Kidney capillary endothelial cell (primary cell): ENCODE data around the gene RCOR1.
"Not testable (repeated sequence)": the region's sequence is repeated elsewhere in the genome, so short reads cannot be mapped to it uniquely, and the experiment has no call there.

Experiments
- DNase-seq: peaks from one replicate; pipeline ENCODE4 v3.0.0-alpha.2; 2018; ENCODE audit warnings: low spot score

RCOR1 gene

DNA sequence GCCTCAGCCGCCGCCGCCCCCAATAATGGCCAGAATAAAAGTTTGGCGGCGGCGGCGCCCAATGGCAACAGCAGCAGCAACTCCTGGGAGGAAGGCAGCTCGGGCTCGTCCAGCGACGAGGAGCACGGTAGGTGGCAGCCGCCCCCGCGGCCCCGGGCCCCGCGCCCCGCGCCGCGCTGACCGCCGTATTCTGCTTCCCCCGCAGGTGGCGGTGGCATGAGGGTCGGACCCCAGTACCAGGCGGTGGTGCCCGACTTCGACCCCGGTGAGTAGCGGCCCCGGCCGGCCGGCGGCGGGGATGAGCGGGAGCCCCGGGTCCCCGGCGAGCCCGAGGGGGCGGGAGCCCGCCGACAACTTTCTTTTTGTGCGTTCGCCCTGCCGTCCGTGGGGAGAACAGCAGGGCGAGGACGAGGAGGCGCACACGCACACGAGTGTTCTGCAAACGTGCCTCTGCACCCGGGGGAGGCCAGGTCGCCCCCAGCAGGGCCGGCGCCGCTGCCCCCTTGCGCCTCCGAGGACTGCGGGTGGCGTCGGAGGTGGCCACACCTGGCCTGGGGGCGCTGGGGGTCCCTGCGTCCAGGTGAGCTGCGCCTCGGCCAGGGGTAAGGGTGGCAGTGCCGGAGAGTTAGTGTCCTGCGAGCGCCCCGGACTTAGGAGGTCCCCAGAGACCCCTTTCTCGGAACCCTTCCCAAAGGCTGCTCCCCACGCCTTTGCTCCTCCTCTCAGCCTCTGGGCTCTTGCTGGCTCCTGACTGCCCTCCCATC lies 794 bp downstream of the RCOR1 start:
- DNase-seq = peak; percentile 24

DNA sequence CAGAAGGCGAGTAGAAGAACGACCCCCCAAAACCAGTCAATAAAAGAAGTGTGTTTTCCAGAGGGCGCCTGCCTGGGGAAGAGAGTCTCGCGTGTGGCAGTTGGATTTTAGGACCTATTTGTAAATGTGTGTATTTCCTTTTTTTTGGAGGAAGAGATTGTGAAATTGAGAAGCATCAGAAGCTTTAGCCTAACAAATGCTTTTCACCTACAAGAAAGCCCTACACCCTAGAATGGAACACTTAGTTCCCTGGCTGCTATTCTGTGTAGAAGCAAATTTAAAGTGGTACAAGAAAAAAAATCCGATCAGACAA lies 1.3 kb downstream of the RCOR1 start:
- no peak for DNase-seq

DNA sequence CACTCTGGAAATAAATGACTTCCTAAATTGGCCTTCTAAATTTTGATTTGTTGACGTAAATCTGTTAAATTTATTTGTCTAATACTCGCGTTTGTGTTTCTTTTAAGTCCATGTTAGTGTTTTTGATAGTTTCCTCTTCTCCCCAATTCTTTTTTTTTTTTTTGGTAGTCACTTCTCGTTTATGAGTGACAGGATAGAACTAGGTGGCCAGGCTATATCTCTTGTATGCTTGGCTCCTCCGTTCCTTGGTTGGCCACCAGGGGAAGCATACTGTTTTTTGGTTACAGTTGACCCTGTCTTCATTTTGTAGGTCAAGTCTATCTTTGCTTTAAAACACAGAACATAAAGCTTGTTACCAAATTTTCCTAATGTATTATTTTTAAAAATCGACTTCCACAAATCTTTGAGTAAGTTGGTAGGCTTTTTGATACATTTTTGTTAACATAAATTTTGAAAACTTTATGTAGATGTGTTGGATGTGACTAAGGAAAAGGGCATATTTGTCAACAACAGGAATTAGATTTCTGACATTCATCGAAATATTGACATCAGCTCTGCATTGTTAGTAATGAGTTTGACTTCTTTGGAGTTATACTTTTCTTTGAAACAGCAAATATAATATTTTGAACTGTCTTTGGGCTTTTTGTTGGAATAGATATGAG lies 2.2 kb downstream of the RCOR1 start:
- peak; percentile 75 for DNase-seq

DNA sequence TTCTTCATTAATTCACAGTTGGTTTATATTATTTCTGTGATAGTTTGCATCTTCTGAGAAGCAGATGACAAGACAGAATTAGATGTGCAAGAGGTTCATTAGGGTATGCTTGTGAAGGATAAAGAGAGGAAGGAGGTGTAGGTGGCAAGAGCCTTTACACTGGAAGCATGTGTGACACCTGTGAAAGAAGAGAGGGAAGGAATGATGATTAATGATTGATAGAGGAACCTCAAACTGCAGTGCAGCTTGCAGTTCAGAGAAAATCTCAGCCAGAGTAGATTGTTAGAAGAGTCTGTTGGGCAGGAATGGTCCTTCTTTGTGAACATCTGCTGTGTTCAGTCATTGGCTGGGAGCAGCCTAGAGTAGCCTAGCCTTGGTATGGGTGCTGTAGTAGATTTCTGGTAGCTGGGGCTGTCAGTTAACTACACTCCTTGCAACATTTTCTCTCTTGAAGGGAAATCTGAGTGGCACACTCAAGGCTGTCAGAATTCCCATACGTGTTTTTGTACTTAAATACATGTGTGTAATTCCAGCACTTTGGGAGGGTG lies 9.0 kb downstream of the RCOR1 start:
- no peak for DNase-seq

DNA sequence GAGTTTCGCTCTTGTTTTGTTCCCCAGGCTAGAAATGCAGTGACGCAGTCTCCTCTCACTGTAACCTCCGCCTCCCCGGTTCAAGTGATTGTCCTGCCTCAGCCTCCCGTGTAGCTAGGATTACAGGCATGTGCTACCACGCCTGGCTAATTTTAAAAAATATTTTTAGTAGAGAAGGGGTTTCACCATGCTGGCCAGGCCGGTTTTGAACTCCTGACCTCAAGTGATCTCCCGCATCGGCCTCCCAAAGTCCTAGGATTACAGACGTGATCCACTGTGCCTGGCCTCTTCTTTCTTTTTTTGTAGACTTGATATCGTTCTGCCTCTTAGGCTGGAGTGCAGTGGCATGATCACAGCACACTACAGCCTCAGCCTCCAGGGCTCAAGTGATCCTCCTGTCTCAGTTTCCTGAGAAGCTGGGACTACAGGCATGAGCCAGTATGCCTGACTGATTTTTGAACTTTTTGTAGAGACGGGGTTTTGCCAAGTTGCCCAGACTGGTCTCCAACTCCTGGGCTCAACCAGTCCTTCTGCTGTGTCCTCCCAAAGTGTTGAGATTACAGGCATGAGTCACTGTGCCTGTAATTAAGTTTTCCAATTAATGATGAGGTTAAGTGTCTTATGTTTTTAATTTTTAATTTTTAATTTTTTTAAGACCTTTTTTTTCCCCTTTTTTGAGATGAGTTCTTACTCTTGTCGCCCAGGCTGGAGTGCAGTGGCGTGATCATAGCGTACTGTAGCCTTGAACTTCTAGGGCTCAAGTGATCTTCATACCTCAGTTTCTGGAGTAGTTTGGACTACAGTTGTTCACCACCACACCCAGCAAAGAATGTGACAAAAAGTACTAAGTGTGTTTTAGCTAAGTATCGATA lies 10.2 kb downstream of the RCOR1 start:
- no peak for DNase-seq

DNA sequence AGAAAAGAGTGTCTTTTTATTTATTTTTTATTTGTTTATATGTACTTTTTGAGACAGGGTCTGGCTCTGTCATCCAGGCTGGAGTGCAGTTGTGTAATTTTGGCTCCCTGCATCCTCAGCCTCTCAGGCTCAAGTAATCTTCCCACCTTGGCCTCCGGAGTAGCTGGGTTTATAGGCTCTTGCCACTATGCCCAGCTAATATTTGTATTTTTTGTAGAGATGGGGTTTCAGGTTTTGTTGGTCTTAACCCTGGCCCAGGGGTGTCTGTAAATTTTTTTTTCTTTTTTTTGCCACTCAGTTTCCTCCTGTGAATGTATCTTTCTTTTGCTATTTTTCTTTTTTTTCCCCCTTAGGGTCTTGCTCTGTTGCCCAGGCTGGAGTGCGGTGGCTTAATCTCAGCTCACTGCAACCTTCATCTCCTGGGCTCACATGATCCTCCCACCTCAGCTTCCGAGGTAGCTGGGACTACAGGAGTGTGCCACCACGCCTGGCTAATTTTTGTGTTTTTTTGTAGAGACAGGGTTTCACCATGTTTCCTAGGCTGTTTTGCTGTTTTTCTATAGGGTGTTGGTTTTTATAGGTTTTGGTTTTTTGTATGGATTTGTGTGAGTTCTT lies 11.0 kb downstream of the RCOR1 start:
- no peak for DNase-seq

DNA sequence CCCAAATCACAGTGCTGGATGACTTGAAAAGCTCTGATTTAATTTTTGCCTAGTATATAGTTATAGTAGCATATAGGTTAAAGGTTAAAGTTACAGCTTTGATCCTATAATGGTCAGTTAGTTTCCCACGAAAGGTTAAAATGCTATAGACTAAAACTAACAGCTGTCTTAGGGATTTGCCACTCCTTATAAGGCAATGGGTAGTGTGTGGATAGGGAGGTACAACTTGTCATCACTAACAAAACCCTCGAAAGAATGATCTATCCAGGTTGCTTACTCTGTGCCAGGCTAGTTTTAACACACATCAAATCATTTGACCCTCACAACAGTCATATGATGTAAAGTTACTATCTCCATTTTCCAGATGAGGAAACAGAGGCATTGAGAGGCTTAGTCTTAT lies 11.7 kb downstream of the RCOR1 start:
- DNase-seq = no peak

DNA sequence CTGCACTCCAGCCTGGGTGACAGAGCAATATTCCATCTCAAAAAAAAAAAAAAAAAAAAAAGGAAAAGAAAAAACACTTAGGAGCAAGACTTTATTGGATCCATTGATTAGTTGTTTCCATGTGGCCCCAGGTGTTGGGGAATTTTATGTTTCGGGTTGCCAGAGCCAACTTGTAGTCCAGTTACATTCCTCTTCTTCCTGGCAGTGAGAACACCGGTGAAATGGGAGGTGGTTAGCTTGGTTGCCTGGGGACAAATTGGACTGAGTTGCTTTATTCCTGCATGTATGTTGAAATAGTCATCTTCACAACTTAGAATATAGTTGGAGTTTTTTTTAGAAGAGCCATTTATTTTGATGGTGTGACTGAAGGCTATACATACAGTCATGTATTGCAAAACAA lies 12.6 kb downstream of the RCOR1 start:
- DNase-seq = no peak

DNA sequence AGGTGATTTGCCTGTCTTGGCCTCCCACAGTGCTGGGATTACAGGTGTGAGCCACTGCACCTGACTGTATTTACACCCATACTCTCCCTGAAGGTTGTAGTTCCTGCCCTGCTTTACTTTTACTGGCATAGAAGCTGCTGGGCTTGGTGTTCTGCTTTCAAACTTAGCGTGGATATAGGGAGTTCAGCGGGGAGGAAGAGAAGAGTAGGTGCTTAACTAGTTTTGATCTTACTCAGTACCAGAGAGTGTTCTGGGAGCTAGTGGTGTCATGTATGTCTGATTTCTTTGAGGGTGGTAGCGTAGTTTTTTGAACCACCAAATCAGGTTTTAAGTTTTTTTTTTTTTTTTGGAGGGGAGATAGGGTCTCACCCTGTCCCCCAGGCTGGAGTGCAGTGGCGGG lies 13.8 kb downstream of the RCOR1 start:
- no peak for DNase-seq

DNA sequence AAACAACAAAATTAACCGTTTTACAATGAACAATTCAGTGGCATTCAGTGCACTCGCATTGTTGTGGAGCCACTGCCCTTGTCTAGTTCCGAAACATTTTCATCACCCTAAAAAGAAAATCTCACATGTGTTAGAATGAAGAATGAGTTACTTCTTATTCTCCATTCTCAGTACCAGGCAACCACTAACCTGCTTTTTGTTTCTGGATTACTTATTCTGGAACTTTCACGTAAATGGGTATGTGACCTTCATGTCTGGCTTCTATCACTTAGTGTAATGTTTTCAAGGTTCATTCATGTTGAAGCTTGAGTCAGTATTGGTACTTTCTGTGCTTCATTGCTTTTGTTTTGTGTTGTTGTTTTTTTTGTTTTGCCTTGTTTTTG lies 15.6 kb downstream of the RCOR1 start:
- no peak for DNase-seq

DNA sequence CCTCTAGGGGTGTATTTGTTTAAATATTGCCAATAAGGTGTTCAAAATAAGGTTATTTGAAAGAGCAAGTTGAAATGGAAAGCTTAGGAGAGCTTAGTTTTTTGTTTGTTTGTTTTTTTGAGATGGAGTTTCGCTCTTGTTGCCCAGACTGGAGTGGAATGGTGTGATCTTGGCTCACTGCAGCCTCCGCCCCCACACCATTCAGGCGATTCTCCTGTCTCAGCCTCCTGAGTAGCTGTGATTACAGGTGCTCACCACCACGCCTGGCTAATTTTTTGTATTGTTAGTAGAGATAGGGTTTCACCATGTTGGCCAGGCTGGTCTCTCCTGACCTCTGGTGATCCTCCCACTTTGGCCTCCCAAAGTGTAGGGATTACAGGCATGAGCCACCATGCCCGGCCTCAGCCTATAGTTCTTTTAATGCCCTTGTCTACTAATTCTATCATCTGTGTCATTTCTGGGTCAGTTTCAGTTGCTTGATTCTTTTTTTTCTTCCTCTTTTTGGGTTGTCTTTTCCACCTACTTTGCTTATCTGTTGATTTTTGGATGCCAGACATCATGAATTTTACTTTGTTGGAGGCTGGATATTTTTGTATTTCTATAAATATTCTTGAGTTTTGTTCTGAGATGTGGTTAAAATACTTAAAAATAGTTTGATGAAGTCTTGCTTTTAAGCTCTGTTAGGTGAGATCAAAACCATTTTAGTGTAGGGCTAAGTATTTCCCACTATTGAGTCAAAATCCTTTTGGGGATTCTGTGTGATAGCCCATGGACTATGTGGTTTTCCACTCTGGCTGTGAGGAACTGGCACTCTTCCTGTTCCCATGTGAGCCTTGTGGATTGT lies 18.7 kb downstream of the RCOR1 start:
- DNase-seq = no peak

DNA sequence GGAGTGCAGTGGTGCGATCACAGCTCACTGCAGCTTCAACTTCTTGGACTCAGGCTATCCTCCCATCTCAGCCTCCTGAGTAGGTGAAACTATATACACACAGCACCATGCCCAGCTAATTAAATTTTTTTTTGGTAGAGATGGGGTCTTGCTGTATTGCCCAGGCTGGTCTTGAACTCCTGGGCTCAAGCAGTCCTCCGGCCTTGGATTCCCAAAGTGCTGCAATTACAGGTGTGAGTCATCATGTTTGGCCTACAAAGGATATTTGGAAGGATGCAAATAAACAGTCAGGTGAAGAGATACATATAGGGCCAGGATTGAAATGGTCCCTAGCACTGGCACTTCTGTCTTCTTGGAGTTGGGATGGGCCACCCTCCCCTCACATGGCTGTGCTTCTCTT lies 23.9 kb downstream of the RCOR1 start:
- DNase-seq = no peak

DNA sequence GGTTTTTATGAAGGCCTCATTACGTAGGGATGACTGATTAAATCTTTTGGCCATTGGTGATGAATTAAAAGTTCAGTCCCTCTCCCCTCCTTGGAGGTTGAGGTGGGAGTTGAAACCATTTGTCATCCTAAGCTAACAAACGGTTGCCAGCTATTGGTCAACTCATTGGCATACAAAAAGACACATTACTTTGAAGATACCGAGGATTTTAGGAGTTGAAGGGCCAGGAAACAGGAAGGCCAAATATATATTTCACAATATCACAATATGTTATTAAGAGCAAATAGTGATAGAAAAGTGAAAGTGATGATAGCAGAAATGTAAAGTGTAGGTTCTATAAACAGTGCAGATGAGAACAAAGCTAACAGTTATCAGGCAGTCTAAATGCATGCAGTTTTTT lies 24.4 kb downstream of the RCOR1 start:
- DNase-seq = no peak

DNA sequence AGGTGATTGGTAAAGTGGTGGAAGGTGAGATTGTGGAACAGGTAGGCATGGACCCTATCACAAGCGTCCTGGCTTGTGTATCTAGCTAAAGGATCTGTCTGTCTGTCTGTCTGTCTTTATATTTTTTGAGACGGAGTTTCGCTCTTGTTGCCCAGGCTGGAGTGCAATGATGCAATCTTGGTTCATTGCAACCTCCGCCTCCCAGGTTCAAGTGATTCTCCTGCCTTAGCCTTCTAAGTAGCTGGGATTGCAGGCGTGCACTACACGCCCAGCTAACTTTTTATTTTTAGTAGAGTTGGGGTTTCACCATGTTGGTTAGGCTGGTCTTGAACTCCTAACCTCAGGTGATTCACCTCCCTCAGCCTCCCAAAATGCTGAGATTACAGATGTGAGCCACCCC lies 26.6 kb downstream of the RCOR1 start:
- DNase-seq = not testable (repeated sequence)

DNA sequence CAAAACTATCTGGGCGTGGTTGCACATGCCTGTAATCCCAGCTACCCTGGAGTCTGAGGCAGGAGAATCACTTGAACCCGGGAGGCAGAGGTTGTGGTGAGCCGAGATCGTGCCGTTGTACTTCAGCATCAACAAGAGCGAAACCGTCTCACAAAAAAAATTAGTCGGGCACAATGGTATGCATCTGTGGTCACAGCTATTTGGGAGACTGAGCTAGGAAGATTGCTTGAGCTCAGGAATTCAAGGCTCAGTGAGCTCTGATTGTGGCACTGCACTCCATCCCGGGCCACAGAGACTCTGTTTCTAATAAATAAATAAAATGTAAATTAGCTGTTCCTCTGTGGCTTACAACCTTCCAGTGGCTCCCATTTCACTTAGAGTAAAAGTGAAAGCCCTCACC lies 28.0 kb downstream of the RCOR1 start:
- no peak for DNase-seq

DNA sequence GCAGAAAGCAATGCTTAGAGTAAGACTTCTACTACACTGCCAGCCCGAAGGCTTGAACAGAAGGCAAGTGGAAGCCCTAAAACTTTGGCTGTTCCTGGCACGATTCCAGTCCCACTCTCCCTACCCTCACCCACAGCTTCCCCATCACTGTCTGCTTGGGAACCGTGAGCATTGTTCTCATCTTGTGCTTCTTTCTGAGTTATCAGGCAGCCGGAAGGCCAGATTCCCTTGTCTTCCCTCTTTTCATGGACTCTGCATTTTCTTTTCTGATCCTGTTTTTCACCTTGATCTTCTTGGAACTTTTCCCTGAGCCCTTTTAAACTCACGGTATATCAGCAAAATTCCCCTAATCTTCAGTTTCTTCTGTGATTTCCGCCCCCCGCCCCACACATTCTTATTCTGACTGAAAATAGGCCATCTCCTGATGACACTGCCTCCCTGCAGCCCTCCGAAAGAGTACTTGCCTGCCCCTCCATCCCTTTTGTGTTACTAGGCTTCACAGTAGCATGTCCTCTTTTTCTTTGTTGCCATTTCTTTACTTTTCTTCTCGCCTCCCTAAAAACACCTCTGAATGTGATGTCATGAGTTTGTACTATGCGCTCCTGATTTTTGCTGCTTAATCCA lies 29.9 kb downstream of the RCOR1 start:
- DNase-seq = no peak

DNA sequence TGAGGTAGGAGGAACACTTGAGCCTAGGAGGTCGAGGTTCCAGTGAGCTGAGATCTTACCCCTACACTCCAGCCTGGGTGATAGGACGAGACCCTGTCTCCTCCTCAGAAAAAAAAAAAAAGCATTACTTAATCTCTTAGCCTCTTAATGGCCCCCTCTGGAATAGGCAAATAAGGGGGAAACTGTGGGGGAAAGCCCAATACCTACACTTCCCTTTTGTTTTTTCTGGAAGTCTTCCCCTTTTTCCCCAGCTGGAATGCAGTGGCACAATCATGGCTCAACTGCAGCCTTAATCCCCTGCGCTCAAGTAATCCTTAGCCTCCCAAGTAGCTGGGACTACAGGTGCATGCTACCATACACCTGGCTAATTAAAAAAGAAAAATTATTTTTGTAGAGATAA lies 32.2 kb downstream of the RCOR1 start:
- no peak for DNase-seq

DNA sequence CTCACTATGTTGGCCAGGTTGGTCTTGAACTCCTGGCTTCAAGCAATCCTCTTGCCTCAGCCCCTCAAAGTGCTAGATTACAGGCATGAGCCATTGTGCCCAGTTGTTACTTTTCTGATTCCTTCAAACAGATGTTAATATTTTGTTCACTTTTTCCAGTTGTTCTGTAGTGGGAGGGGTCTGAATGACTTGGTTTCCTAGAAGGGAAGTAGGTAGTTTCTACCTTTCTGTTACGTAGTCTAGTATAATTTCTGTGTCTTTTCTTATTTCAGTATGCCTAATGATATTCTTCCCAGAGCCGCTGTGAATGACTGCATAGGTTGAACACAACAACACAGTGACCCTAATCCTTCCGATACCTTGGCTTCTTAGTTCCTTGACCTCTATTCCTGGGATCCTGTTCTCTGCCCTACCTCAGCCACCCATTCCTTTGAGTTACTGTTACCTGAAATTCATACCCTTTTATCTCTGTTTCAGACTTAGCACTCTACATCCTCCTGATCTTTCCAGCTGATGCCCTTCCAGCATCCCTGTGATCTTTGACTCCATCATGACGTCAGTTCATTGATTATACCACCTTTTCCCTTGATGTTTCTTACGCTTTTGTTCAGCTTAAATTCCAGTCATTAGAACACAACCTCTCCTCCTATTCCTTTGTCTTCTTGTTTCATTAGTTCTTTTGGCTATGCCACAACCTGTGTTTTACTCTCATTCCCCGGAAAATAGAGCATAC lies 33.3 kb downstream of the RCOR1 start:
- no peak for DNase-seq

DNA sequence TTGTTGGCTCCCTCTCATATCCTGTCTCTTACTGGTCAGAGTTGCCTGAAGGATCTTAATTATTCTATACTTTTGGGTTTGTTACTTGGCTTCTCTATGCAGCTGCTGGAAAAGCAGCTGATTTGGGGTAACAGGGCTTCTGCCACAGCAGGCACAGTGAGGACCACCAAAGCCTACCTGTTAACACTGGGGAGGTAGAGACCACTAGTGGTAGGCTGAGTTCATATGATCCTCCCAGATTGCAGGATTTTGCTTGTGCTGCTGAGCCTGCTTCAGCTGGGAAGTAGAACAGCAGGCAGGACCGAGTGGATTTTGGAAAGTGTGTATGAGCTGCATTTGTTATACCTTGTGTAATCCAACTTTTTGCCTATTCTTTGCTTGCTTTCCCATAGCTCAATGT lies 34.1 kb downstream of the RCOR1 start:
- DNase-seq = no peak

DNA sequence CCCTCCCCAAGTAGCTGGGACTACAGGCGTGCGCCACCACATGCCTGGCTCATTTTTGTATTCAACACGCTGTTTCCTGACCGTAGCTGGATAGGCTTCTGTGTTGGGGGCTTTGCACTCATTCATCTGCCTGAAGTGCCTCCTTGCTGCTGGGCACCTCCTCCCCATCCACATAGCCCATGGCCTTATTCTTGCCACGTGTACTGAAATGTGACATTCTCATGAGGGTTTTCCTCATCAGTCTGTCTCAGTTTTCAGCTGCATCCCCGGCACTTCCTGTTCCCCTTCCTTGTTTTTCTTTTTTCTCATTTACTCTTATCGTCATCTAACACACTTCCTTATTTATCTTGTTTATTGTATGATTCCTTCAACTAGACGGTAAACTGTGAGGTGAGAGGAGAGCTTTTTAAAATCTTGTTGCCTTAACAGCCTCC lies 36.6 kb downstream of the RCOR1 start:
- no peak for DNase-seq
